DMS114 treated with DMSO at 0.1 percent for 48 hours (cell line): ENCODE results near the gene OR2V1.
"Not testable (repeated sequence)": the region's sequence is repeated elsewhere in the genome, so short reads cannot be mapped to it uniquely, and the experiment has no call there.

Source experiments
- DNase-seq: peaks from one replicate; lab custom pipeline; 2025; ENCODE audit not compliant: unreplicated experiment; lab: John Stamatoyannopoulos, UW

OR2V1 gene

GRCh38 chr5:181160152-181160754 is 29.3 kb upstream of the OR2V1 start:
- no peak for DNase-seq

GRCh38 chr5:181159286-181160151 is 28.6 kb upstream of the OR2V1 start:
- DNase-seq, result peak; percentile 74

GRCh38 chr5:181158869-181159268 is 27.9 kb upstream of the OR2V1 start:
- no peak for DNase-seq

- no peak for DNase-seq
Observed at GRCh38 chr5:181156758-181157157, 25.8 kb upstream of the OR2V1 start.

GRCh38 chr5:181153814-181154213 is 22.8 kb upstream of the OR2V1 start:
- DNase-seq, result no peak

- no peak for DNase-seq
Observed at GRCh38 chr5:181152406-181152805, 21.4 kb upstream of the OR2V1 start.

- DNase-seq, result no peak
Observed at GRCh38 chr5:181151146-181151545, 20.2 kb upstream of the OR2V1 start.

- no peak for DNase-seq
Observed at GRCh38 chr5:181149806-181150733, 19.1 kb upstream of the OR2V1 start.

- no peak for DNase-seq
Observed at GRCh38 chr5:181149355-181149754, 18.4 kb upstream of the OR2V1 start.

- DNase-seq, result not testable (repeated sequence)
Observed at GRCh38 chr5:181146927-181147636, 16.1 kb upstream of the OR2V1 start, which contains the start of gene OR2V2. Gene OR2V2 (plus strand): TSS chr5:181147586. CDS start chr5:181154943, 7,357 bp downstream.

- DNase-seq, result no peak
Observed at GRCh38 chr5:181145133-181145532, 14.2 kb upstream of the OR2V1 start.

GRCh38 chr5:181142054-181142453 is 11.1 kb upstream of the OR2V1 start:
- DNase-seq, result no peak

- no peak for DNase-seq
Observed at GRCh38 chr5:181140766-181141165, 9.8 kb upstream of the OR2V1 start.

GRCh38 chr5:181138258-181138657 is 7.3 kb upstream of the OR2V1 start:
- DNase-seq, result no peak

GRCh38 chr5:181136361-181136955 is 5.5 kb upstream of the OR2V1 start:
- DNase-seq, result no peak

GRCh38 chr5:181134259-181134658 is 3.3 kb upstream of the OR2V1 start:
- no peak for DNase-seq

GRCh38 chr5:181133610-181134231 is 2.8 kb upstream of the OR2V1 start:
- DNase-seq, result no peak

- no peak for DNase-seq
Observed at GRCh38 chr5:181133083-181133482, 2.1 kb upstream of the OR2V1 start.

- DNase-seq, result no peak
Observed at GRCh38 chr5:181131514-181131913, 545 bp upstream of the OR2V1 start.

- not testable (repeated sequence) for DNase-seq
Observed at GRCh38 chr5:181130081-181130480, 888 bp downstream of the OR2V1 start.
